SH-SY5Y (cell line): ENCODE results near the gene TRMT1.

Experiments used
- GATA2 ChIP-seq: IDR thresholded peaks from 2 replicates; pipeline ENCODE4 v1.6.1; 2011; ENCODE audit warnings: mild to moderate bottlenecking, low read depth, low read length
- GATA3 ChIP-seq: IDR thresholded peaks from 2 replicates; pipeline ENCODE4 v1.6.1; 2011; ENCODE audit warnings: low read depth, mild to moderate bottlenecking, low read length, moderate library complexity

The TRMT1 gene

DNA sequence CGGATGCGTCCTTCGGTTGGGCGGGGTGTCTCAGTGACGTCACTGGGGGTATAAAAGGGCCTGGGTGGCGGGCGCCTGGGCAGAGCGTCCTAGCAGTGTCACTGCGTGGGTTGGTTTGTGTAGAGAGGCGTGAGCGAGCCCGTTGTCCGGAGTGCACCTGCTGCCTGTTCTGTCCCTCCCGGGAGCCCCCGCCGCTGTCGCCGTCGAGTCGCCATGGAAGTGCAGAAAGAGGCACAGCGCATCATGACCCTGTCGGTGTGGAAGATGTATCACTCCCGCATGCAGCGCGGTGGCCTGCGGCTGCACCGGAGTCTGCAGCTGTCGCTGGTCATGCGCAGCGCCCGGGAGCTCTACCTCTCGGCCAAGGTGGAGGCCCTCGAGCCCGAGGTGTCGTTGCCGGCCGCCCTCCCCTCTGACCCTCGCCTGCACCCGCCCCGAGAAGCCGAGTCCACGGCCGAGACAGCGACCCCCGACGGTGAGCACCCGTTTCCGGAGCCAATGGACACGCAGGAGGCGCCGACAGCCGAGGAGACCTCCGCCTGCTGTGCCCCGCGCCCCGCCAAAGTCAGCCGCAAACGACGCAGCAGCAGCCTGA, 36.5 kb upstream of the TRMT1 start:
- TF ChIP-seq GATA2 (no peak), GATA3 (no peak)

DNA sequence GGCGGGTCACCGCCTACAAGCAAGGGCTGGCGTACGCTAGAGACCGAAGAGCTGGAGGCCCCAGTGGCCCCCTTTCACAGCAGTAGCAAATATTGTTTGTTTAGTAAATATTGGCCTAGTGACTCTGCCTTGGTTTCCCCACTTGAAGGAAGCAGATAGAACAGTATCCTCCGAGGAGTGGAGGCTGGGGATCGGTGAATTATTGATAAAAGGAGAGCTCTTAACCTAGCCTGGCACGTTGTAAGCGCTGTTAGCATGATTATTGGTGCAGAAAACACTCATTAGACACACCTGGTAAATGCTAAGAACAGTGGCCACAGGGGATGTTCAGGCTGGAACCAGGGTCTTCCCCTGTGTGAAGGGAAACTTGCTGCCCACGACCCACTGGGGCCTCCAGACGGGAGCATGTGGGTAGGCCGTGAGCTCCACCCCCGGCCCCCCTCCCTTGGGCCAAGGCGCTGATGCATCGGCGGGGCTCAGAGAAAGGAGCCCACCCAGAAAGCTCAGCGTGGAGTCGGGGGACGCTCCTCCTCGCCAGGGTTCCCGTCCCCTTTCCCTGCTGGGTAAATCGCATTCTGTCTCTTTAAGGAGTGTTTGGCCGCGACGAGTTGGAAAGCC, 35.9 kb upstream of the TRMT1 start:
- no peak for TF ChIP-seq GATA3
- no peak for TF ChIP-seq GATA2

DNA sequence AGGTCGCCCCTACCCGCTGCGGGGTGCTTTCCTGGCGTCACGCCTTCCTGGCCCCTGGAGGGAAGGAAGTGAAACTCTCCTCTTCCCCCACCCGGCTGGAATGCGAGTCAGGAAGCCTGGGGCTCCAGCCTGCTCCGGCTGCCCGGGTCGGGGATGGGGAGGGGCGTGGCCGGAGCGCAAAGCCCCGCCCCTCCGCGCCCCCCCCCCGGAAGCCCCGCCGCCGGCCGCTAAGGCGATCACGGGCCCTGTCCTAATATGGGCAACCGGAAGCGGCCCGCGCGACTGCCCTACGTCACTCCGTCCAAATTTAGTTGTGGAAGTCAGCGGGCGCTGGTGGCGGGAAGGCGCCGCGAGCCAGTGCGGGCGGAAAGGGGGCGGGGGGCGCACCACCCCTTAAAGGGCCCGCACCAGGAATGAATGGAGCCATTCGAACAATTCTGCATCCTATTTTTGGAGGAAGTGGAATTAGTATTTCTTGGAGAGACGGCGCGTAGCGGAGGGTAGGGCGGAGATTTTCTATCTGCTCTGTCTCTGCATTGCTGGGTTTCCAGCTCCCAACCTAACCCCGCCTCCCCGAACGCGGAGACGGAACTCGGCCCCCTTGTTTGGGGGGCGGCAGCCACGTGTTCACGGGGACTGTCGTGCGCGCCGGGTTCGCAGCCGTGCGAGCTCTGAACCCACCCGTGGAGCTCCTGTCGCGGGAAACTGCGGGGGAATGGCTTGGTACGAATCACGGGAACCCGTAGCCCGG, 35.2 kb upstream of the TRMT1 start:
- TF ChIP-seq GATA2 (no peak), GATA3 (no peak)

DNA sequence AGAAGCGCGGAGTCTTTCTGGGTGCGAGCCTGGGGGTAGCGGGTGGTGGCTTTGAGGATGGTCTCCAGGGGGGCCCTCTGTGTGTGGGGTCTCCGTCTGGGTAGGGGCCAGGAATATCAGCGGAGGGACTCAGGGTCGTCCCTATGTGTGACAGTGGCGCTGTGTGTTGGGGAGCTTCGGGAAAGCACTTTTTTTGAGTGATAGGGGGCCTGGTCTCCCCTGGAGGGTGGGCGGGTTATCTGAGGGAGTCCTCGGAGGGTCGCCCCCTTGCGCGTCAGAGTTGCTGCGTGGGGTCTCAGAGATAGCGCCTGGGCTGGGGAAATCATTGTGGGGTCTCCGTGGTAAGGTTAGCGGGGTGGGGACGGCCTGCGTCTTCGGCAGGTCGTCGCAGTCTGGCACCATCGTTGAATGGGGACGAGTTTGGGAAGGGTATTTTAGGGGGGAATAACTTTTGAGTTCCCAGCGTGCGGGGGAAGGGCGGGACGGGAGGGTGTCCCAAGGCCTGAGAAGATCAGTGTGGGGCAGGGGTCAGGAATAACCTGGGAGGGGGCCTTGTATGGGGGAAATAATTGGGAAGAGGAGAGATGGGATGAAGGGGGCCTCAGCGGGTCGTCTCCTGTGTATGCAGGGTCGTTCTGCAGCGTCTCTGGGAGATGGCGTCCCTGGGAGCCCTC, 34.5 kb upstream of the TRMT1 start:
- TF ChIP-seq GATA2 (no peak), GATA3 (no peak)

DNA sequence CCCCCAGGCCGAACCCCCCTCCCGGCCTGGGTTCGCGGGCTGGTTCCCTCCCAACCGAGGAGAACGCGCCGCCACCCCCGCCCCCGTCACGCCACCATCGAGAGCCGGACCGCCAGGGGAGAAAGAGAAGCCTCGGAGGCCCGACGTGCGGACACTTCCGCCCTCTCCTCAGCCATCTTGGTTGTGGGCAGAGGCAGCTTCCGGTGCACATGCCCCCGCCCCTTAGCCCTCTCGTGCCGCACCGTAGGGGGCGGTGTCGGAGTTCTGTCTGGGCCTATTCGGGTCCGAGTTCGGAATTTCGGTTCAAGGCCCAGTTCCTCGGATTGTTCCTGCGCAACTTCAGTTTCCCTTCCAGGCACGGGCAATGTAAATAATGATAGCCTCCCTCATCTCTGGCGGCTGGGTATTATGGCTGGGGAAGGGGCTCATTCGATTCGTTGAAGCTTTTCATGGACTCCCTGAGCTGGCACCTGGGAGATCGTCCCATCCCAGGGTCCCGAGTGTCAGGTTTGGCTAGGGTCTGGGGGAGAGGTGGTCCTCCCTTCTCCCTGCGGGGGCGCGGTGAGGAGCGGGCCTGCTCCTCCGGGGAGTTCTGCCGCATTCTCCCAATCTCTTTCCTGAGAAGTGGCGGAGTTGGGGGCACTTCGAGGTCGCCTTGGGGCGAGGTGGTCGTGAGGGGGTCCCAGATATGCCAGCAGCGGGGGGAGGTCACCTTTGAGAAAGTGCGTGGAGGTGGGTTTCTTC, 33.8 kb upstream of the TRMT1 start, which contains the start of the genes IER2 and STX10:
TSS of gene IER2 (plus strand) at position 225 of the 744 bp plus-strand sequence. CDS start 2,776 bp downstream, outside the sequence.
TSS of gene STX10 (minus strand) at position 189 of the 744 bp plus-strand sequence. CDS start 202 bp downstream, outside the sequence.
- TF ChIP-seq GATA2: no peak
- no peak for TF ChIP-seq GATA3

DNA sequence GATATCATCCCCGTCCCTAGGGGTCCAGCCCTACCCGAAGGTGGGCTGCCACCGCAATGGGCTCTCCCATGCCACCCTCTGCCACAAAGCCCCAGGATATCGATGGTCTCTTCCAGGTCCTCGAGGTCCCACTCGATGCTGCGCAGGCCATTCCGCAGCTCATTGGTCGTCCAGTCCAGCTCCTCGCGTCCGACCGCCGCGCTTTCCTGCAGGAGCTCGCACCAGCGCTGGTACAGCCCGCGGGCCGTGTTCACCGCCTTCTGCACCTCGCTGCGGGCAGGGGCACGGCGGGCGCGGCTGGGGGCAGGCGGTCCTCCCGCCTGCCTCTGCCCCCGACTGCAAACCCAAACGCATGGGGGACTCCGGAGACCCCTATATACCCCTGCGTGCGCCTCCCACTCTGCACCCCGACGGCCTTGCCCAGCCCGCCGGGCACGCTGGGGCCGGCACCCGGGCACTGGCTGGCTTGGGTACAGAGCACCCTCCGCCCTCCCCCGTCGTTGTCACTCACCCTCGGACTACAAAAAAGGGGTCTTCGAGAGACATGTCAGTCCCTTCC, 33.2 kb upstream of the TRMT1 start:
- TF ChIP-seq GATA3 (no peak), GATA2 (no peak)

DNA sequence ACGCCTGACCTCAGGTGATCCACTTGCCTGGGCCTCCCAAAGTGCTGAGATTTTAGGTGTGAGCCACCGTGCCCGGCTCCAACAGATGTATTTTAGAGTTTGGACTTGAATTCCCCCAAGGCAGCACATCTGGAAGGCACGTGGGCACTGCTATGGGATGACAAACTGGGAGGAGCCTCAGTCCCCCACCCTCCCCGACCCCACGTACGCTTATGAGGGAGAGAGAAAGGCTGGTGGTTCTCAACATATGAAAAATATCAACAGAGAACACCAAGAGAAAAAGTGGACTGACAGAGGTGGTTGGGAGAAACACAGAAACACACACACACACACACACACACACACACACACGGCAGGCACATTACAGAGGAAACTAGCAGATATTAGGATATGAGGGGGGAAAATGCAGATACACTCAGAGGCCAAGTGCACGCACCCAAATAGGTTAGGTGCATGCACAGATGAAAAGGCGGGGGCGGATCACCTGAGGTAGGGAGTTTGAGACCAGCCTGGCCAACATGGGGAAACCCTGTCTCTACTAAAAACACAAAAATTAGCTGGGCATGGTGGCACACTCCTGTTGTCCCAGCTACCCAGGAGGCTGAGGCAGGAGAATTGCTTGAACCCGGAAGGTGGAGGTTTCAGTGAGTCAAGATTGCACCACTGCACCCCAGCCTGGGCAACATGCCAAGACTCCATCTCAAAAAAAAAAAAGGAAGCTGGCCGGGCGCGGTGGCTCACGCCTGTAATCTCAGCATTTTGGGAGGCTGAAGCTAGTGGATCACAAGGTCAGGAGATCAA, 30.4 kb upstream of the TRMT1 start:
- TF ChIP-seq GATA2 (no peak), GATA3 (no peak)

DNA sequence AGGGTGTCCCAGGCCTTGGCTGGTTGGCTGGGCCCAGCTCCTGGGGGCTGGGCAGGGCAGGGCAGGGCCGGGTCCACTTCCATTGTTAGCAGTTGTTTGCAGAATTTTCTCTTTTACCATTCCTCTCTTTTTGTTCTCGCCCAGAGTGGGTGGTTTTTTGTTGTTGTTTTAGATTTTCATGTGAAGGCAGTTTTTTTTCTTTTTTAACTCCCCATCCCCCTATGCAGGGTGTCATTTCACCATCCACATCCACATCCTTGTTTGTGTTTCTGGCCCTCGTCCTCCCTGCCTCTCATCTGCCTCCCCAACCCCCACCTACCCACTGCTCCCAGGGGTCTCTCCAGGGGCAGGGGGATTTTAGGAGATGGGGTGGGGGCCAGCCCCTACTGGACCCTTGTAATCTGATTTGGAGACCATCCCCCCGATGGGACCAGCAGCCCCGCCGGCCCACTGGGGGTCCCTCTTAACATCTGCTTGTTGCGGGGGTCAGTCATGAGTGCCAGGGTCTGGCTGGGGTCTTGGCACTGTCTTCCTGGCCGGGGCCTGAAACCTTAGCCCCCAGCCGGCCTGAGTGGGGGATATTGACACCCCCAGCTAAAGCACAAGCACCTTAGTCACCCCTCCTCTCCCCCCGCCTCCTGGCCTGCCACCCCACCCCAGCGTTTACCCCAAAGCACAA, 23.2 kb upstream of the TRMT1 start:
- TF ChIP-seq GATA2 (no peak), GATA3 (no peak)

DNA sequence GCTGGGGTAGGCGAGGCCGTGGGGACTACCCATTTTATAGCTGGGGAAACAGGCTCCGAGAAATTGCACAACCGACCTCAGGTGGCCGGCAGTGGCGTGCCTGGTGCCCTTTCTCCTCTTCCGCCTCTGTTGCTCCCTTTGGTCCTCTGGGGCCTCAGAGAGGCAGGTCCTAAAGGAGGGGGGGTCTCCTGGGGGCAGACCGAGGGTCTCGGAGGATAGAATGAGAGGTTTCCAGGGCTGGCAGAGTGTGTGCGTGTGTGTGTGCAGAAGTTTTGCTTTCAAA, 22.3 kb upstream of the TRMT1 start:
- TF ChIP-seq GATA2 (no peak), GATA3 (no peak)

DNA sequence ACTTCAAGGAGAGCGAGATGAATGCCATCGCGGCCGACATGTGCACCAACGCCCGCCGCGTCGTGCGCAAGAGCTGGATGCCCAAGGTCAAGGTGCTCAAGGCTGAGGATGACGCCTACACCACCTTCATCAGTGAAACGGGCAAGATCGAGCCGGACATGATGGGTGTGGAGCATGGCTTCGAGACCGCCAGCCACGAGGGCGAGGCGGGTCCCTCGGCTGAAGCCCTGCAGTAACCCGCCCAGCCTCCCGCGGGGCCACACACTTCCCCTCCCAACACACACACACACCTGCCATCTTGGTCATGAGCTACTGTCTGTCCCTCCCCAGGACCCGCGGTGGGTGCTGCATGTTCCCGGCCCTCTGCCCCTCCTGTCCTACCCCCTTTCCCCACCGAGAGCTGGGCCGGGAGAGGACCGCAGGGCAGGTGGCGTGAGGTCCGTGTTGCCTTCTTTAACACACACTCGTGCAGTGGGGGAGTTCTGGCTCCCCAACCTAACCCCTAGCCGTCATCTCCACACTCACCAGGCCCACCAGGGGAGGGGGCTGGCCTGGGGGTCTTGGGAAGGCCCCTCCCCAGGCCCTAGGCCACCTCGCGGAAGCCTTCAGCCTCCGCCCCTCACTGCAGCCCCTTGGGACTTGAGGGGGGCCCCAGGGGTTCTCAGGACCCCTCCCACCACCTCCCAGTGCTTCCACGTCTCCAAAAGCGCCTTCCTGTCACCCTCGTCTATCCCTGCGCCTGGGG, 21.8 kb upstream of the TRMT1 start:
- TF ChIP-seq GATA2 (no peak), GATA3 (no peak)

DNA sequence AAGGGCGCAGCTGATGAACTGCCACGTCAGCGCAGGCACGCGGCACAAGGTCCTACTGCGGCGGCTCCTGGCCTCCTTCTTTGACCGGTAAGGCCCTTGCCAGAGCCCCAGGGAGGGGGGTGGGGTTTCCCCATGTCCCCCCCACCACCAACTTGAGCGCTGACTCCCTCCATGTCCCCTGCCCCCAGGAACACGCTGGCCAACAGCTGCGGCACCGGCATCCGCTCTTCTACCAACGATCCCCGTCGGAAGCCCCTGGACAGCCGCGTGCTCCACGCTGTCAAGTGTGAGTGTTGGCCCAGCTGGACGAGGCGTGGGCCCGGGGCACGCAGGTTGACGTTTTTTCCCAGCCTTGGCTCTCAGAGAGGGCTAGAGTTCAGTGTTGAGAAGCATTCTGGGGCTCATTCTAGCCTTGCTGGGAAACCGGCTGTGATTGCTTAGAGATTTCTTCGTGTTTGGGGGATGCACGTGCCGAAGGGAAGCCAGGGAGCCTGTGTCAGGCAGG, 20.8 kb upstream of the TRMT1 start:
- no peak for TF ChIP-seq GATA3
- no peak for TF ChIP-seq GATA2
